Erythroblast (primary cell): ENCODE measurements around the gene NRSN2.
A peak's percentile ranks its signal among the peaks of the same experiment; 100 is the strongest.

Source experiments
- DNase-seq, 2 experiments: peaks; one replicate each; lab custom pipeline; 2025; lab: John Stamatoyannopoulos, UW
- GATA1 ChIP-seq: IDR thresholded peaks from 2 replicates; pipeline ENCODE4 v1.6.1; 2011; ENCODE audit warnings: low read depth, mild to moderate bottlenecking, control low read depth, low read length, moderate library complexity
- POLR2A ChIP-seq: IDR thresholded peaks from 2 replicates; pipeline ENCODE4 v1.6.1; 2011; ENCODE audit warnings: mild to moderate bottlenecking, low read length

NRSN2 gene

GRCh38 chr20:397432-398237, 50.7 kb downstream of the NRSN2 start:
- no peak for DNase-seq
- no peak for TF ChIP-seq GATA1

- peak; percentile 63 to 68 for DNase-seq
- no peak for TF ChIP-seq POLR2A
- no peak for TF ChIP-seq GATA1
Measured at GRCh38 chr20:399182-399707, 52.3 kb downstream of the NRSN2 start.

GRCh38 chr20:400128-400453, 53.2 kb downstream of the NRSN2 start:
- DNase-seq, result no peak
- TF ChIP-seq GATA1 (no peak), POLR2A (no peak)

DNA sequence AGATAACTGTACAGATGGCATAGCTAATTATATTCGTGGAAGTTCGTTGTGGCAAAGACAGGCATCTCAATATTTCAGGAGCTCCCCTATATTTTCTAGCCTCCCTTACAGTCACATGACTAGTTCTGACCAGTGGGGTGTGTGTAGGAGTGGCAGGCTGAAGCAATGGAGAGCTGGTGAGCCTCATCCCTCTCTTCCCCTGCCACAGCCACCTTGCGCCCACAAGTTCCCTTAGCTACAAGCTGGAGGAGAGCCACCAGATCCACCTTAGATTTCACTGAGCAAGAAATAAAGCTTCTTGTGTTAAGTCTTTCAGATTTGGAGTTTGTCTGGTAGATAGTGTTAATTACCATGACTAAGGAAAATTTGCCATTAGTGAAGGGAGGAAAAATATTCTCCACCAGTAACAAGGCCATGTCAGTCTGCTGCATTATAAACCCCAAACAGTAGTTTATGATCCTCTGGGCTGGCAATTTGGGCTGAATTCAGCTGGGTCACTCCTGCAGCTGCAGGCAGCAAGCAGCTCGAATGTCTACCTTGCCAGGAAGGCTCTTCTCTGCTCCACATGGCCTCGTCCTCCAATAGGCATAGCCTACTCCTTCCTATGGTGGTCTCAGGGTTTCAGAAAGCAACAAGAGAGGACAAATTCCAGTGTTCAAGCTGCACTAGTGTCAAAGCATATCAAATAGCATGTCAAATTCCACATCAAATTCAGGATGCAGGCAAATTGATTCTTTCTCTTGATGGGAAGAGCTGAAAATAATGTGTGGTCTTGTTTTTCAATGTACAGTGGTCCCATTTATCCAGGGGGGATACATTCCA, 53.8 kb downstream of the NRSN2 start:
- peak; percentile 45 to 77 for DNase-seq

DNA sequence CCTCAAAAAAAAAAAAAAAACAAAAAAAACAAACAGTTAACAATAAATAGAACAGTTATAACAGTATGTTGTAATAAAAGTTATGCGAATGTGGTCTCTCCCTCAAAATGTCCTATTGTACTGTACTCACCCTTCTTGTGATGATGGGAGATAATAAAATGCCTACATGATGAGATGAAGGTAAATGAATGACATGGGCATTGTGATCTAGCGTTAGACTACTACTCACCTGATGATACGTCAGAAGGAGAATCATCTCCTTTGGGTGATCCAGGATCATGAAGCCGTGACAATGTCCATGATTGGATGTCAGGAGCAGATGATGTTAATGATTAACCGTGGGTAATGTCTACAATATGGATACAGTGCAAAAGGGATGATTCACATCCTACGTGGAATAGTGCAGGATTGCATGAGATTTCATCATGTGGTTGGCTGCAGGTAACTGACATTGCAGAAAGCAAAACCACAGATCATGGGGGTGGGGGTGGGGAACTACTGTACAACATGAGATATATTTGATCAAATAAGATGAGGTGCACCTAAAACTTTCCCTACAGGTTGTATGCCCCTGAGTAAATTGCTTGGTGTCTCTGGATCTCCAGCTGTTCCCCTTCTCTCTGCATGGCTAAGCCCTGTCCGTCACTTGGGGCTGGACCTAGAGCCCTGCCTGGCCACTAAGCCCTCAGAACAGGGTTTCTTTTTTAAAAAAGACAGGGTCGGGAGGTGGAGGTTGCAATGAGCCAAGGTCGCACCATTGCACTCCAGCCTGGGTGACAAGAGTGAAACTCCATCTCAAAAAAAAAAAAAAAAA, 55.0 kb downstream of the NRSN2 start:
- TF ChIP-seq POLR2A, result no peak
- no peak for TF ChIP-seq GATA1
- DNase-seq, result peak; percentile 59 to 87

More for the DNA sequence above, 53.8 kb downstream of the NRSN2 start:
- TF ChIP-seq POLR2A (no peak), GATA1 (no peak)

- TF ChIP-seq POLR2A, result no peak
- no peak for TF ChIP-seq GATA1
Measured at GRCh38 chr20:402496-402885, 55.6 kb downstream of the NRSN2 start.

DNA sequence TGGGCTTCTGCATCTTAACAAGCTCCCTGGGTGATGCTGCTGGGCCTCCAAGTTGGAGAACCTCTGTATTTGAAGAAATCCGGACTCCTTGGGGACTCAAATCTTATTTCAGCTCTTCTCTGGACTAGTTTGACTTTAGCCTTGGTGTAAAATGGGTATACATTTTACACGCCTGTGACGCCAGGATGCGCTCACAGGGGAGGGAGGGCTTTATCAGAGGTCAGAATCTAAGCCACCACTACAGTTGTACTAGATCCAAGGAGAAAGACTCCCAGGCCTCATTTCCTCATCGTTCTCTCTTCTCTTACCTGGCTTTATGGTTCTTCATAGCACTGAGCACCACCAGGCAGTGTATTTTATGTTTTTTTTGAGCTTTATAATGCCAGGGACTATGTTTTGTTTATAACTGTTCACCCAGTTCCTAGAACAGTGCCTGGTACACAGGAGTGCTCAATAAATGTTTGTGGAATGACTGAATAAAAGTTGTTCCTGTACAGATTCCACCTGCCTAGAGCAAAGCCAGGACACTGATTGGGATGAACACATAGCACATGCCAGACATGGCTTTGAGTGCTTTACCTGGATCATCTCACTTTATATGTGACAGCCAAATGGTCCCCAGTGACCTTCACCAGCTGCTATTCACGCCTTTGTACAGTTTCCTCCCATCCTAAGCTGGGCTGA, 56.1 kb downstream of the NRSN2 start:
- TF ChIP-seq POLR2A (no peak), GATA1 (no peak)

More at GRCh38 chr20:402496-402885, 55.6 kb downstream of the NRSN2 start:
- no peak for DNase-seq

GRCh38 chr20:403582-403957, 56.7 kb downstream of the NRSN2 start:
- DNase-seq, result no peak
- no peak for TF ChIP-seq POLR2A
- no peak for TF ChIP-seq GATA1

More for the DNA sequence above, 56.1 kb downstream of the NRSN2 start:
- no peak for DNase-seq

DNA sequence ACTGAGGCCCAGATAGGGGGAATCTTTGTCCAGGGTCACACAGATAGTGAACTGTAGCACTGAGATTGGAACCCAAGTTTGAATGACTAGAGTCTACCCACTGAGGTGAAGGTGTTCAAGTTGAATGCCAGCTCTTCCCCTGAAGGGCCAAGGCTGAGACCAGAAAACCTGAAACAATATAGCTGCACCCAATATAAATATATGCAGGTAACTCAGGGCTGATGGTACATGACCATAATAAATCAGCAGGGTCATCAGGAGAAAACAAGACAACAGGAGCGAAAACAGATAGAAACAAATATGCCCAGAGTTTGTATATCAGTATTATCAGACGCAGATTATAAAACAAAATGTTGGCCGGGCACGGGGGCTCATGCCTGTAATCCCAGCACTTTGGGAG, 57.2 kb downstream of the NRSN2 start:
- no peak for DNase-seq
- TF ChIP-seq POLR2A (no peak), GATA1 (no peak)
